KMS-11 (cell line): ENCODE data around the gene ITGB3.

ENCODE experiments used
- H2AFZ ChIP-seq: fragments of 200-600 bp; sonication (generic); 2 replicates; pipeline ENCODE4 v1.6.1; 2016; ENCODE audit warnings: antibody characterized with exemption, mixed run types, low read depth
- H3K27ac ChIP-seq: fragments of 200-600 bp; sonication (generic); 2 replicates; pipeline ENCODE4 v1.6.1; 2016; ENCODE audit warnings: mild to moderate bottlenecking, mixed run types
- H3K27me3 ChIP-seq: fragments of 200-600 bp; sonication (generic); 2 replicates; pipeline ENCODE4 v1.6.1; 2017; ENCODE audit warnings: mild to moderate bottlenecking, low read depth, mixed run types, moderate library complexity; ENCODE audit not compliant: insufficient read depth
- H3K36me3 ChIP-seq: fragments of 200-600 bp; sonication (generic); 2 replicates; pipeline ENCODE4 v1.6.1; 2017; ENCODE audit warnings: mild to moderate bottlenecking, mixed run types; ENCODE audit not compliant: insufficient read depth
- H3K4me1 ChIP-seq: fragments of 200-600 bp; sonication (generic); 2 replicates; pipeline ENCODE4 v1.6.1; 2016; ENCODE audit warnings: mild to moderate bottlenecking, low read depth, mixed run types; ENCODE audit not compliant: poor library complexity, severe bottlenecking
- H3K4me2 ChIP-seq: fragments of 200-600 bp; sonication (generic); 2 replicates; pipeline ENCODE4 v1.7.0; 2016; ENCODE audit warnings: mild to moderate bottlenecking, mixed run types
- H3K4me3 ChIP-seq: fragments of 200-600 bp; sonication (generic); IDR thresholded peaks from 2 replicates; pipeline ENCODE4 v1.6.1; 2017; ENCODE audit warnings: low read depth, low read length, mixed read lengths; ENCODE audit not compliant: insufficient read depth
- H3K79me2 ChIP-seq: fragments of 200-600 bp; sonication (generic); 2 replicates; pipeline ENCODE4 v1.6.1; 2016; ENCODE audit warnings: low read depth, mixed run types; ENCODE audit not compliant: insufficient read depth
- H3K9ac ChIP-seq: fragments of 200-600 bp; sonication (generic); 2 replicates; pipeline ENCODE4 v1.6.1; 2016; ENCODE audit warnings: mild to moderate bottlenecking, mixed run types
- H4K20me1 ChIP-seq: fragments of 200-600 bp; sonication (generic); 2 replicates; pipeline ENCODE4 v1.6.1; 2016; ENCODE audit warnings: mild to moderate bottlenecking, mixed run types; ENCODE audit not compliant: insufficient read depth
- TF ChIP-seq, protein P1 (sequence below): fragments of 200-600 bp; sonication (generic); conservative IDR thresholded peaks from 2 replicates; pipeline ENCODE4 v1.6.1; 2017; ENCODE audit warnings: low read depth, mild to moderate bottlenecking, antibody characterized with exemption, low read length, moderate library complexity, mixed read lengths

The ITGB3 gene

DNA sequence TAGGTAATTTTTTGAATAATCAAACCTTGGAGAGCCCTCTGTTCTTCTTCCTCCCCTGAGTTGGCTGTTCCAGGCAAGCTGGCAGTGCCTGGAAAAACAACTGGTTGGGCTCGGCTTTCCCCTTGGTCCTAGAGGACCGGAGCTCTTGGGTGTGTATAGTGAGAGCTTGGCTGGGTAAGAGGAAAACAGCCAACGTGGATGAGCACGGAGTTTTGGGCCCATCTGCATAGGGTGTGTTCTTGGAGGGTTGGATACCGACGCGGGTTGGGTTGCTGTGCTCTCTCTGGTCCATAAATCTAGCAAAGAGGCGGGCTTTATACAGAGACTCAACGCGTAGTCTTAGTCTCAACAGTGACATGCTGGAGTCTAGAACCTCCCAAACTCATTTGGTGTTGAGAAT lies 23.2 kb downstream of the ITGB3 start:
- Histone ChIP-seq H3K9ac (no peak overlapping the region), H2AFZ (no peak overlapping the region), H4K20me1 (no peaks in the 10 kb centered on the region), H3K4me1 (peaks cover 26% of the 10 kb centered on the region), H3K27me3 (no peaks in the 10 kb centered on the region), H3K36me3 (no peaks in the 10 kb centered on the region), H3K4me2 (no peak overlapping the region), H3K4me3 (no peak overlapping the region), H3K79me2 (no peaks in the 10 kb centered on the region), H3K27ac (no peak overlapping the region)
- TF ChIP-seq, protein P1, sequence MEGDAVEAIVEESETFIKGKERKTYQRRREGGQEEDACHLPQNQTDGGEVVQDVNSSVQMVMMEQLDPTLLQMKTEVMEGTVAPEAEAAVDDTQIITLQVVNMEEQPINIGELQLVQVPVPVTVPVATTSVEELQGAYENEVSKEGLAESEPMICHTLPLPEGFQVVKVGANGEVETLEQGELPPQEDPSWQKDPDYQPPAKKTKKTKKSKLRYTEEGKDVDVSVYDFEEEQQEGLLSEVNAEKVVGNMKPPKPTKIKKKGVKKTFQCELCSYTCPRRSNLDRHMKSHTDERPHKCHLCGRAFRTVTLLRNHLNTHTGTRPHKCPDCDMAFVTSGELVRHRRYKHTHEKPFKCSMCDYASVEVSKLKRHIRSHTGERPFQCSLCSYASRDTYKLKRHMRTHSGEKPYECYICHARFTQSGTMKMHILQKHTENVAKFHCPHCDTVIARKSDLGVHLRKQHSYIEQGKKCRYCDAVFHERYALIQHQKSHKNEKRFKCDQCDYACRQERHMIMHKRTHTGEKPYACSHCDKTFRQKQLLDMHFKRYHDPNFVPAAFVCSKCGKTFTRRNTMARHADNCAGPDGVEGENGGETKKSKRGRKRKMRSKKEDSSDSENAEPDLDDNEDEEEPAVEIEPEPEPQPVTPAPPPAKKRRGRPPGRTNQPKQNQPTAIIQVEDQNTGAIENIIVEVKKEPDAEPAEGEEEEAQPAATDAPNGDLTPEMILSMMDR = no peak

DNA sequence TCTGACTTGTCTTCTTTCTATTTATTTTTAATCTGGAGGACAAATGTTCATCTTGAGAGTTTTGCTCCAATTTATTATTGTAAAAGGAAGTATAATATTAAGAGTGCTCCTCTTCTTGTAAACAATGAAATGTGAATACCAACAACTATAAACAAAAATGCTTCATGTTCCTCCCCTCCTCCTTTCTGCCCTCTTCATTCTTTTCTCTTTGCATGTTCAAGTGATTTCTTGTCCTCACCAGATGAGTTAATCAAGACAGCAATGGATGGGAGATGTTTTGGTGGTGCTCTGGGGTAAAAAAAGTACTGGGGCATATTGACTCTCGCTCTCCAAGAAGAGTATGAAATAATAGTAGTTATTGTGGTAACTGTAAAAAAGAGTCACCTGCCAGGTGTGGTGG lies 24.3 kb downstream of the ITGB3 start:
- H3K36me3 ChIP-seq = no peaks in the 10 kb centered on the region
- TF ChIP-seq, protein P1 = no peak
- H3K9ac ChIP-seq = no peak overlapping the region
- no peak overlapping the region for H2AFZ ChIP-seq
- peaks cover 26% of the 10 kb centered on the region for H3K4me1 ChIP-seq
- H3K79me2 ChIP-seq = no peaks in the 10 kb centered on the region
- peak overlapping the region; percentile 78; the same call in 1 of the 2 replicates for H3K4me2 ChIP-seq
- H3K27ac ChIP-seq = no peak overlapping the region
- no peaks in the 10 kb centered on the region for H4K20me1 ChIP-seq
- H3K27me3 ChIP-seq = no peaks in the 10 kb centered on the region
- H3K4me3 ChIP-seq = no peak overlapping the region

DNA sequence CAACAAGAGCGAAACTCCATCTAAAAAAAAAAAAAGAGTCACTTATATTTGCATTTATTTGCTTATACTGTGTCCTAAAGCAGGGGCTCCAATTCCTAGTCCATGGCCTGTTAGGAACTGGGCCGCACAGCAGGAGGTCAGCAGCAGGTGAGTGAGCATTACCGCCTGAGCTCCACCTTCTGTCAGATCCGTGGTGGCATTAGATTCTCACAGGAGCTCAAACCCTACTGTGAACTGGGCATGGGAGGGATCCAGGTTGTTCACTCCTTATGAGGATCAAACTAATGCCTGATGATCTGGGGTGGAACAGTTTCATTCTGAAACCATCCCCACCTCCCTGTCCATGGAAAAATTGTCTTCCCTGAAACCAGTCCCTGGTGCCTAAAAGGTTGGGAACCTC lies 24.9 kb downstream of the ITGB3 start:
- peak overlapping the region; percentile 74 for H2AFZ ChIP-seq
- H3K27me3 ChIP-seq = no peaks in the 10 kb centered on the region
- no peaks in the 10 kb centered on the region for H3K36me3 ChIP-seq
- no peak overlapping the region for H3K9ac ChIP-seq
- no peaks in the 10 kb centered on the region for H3K79me2 ChIP-seq
- peak overlapping the region; percentile 53; the same call in 1 of the 2 replicates for H3K27ac ChIP-seq
- TF ChIP-seq, protein P1 = no peak
- no peak overlapping the region for H3K4me3 ChIP-seq
- peaks cover 26% of the 10 kb centered on the region for H3K4me1 ChIP-seq
- H3K4me2 ChIP-seq = peak overlapping the region; percentile 78
- no peaks in the 10 kb centered on the region for H4K20me1 ChIP-seq

DNA sequence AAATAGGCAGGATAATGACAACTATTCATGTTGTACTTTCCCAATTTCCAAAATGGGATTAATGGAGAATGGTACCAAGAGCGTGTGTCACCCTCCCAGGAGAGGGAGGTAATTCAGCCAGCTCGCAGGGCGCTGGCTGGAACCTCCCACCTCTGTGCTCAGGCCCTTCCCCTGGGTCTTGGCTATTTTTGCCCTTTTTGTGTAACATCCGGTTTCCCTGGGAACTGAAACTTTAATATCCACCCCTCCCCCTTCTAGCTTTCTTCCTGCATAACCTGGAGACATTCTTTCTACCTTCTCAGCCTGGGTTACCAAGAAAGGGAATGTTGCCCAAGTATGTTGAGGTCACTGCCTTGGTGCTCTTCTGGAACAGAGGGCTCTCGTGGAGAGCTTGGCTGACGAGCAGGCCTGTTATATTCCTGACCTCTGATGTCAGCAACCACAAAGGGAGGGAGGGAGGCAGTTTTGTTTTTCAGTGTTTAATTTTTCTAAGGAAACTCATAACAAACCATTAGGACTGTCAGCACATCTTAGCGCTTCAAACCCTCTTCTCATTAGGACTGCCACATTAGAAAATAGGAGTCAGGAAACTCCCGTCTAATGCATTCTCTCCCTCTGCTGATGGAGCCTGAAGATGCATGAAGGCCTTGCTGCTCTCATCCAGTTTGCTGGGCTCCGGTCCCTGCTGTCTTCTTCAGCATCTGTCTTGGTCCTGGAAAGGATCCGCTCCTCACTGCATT lies 25.6 kb downstream of the ITGB3 start:
- H3K4me3 ChIP-seq = no peak overlapping the region
- peaks cover 26% of the 10 kb centered on the region for H3K4me1 ChIP-seq
- H3K36me3 ChIP-seq = no peaks in the 10 kb centered on the region
- H2AFZ ChIP-seq = peak overlapping the region; percentile 74
- peak overlapping the region; percentile 23; the same call in 1 of the 2 replicates for H3K9ac ChIP-seq
- H3K4me2 ChIP-seq = peak overlapping the region; percentile 78
- no peaks in the 10 kb centered on the region for H4K20me1 ChIP-seq
- H3K79me2 ChIP-seq = no peaks in the 10 kb centered on the region
- TF ChIP-seq, protein P1 = no peak
- H3K27me3 ChIP-seq = no peaks in the 10 kb centered on the region
- H3K27ac ChIP-seq = peak overlapping the region; percentile 53
